Suprapubic skin (tissue), 4 donors: ENCODE data around the gene WWOX. TPM values are rescaled to one million over a fixed set of nuclear protein-coding genes. Genes with fewer than 3 reads are reported as not detected.

Experiments
- DNase-seq, 2 donors: peaks; one replicate each; pipeline ENCODE4 v3.0.0-alpha.2; 2019; ENCODE audit warnings: low spot score in 2 of 2
- H3K27ac ChIP-seq: fragments of 200-600 bp; sonication (generic); one replicate; pipeline ENCODE4 v1.5.1; 2019
- H3K27me3 ChIP-seq: fragments of 200-600 bp; sonication (generic); one replicate; pipeline ENCODE4 v1.5.1; 2019
- H3K36me3 ChIP-seq: fragments of 200-600 bp; sonication (generic); one replicate; pipeline ENCODE4 v1.5.1; 2019
- H3K4me1 ChIP-seq: fragments of 200-600 bp; sonication (generic); one replicate; pipeline ENCODE4 v1.5.1; 2019
- H3K4me3 ChIP-seq: fragments of 200-600 bp; sonication (generic); one replicate; pipeline ENCODE4 v1.5.1; 2019; ENCODE audit warnings: mild to moderate bottlenecking
- H3K9me3 ChIP-seq: fragments of 200-600 bp; sonication (generic); one replicate; pipeline ENCODE4 v1.5.1; 2019
- EP300 ChIP-seq: sonication (generic); formaldehyde crosslinking; IDR thresholded peaks from one replicate; pipeline ENCODE4 v1.6.1; 2017; ENCODE audit warnings: antibody characterized with exemption
- POLR2A ChIP-seq, 2 donors: fragments of 450-650 bp; IDR thresholded peaks; one replicate each; pipeline ENCODE4 v1.6.1; 2017; ENCODE audit warnings: antibody characterized with exemption in 2 of 2, mild to moderate bottlenecking in 2 of 2, moderate library complexity in 2 of 2
- POLR2AphosphoS5 ChIP-seq, 3 donors: sonication (generic); formaldehyde crosslinking; IDR thresholded peaks; one replicate each; pipeline ENCODE4 v1.6.1; 2017; ENCODE audit warnings: antibody characterized with exemption in 3 of 3
- WGBS: methylation state at CpG from one replicate; pipeline ENCODE4 v1.1.5; 2018; 5-methylcytosine and 5-hydroxymethylcytosine counted together
- total RNA-seq, 4 donors: library from RNA; depleted of rRNA; stranded (reverse); fragments of >200 nt; gene quantifications; one replicate each; pipeline ENCODE4 v1.1.0, GENCODE V29; 2016
- TF ChIP-seq, protein P1 (sequence below), 2 donors: fragments of 200-600 bp in 1 of 2; fragments of 450-650 bp in 1 of 2; sonication (generic) in 1 of 2; IDR thresholded peaks; one replicate each; pipeline ENCODE4 v1.5.1; 2016 to 2019; ENCODE audit warnings: antibody characterized with exemption in 2 of 2, mild to moderate bottlenecking in 1 of 2, moderate library complexity in 1 of 2

Gene WWOX
- total RNA-seq, 4 donors from 2014 or later = 29.6 to 104 (median 47.3) TPM

DNA sequence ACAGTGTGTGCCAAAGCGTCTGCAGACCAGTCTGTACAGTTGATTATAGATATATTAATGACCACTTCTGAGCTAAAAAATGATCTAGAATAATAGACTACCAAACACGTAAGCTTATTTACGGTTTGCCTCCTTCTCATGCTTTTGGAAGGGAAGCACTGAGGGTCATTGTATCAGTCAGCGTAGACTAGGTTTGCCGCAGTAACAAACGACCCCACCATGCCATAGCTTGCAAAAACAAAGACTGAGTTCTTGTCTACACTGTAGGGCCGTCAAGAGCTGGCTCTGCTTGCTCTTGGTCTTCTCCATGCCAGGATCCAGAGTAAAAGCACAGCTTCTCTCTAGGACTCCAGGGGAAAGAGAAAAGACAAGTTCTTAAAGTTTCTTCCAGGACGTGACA is 820.4 kb downstream of the WWOX start:
- Histone ChIP-seq H3K27me3 (no peaks in the 10 kb centered on the region), H3K4me3 (no peak overlapping the region), H3K9me3 (no peaks in the 10 kb centered on the region), H3K4me1 (no peaks in the 10 kb centered on the region), H3K27ac (no peak overlapping the region), H3K36me3 (no peaks in the 10 kb centered on the region)
- no peak for DNase-seq
- TF ChIP-seq POLR2A (IDR thresholded peaks at IDR 0.05) (no peak), EP300 (no peak), POLR2AphosphoS5 (IDR thresholded peaks at IDR 0.05) (no peak)
- TF ChIP-seq, protein P1, sequence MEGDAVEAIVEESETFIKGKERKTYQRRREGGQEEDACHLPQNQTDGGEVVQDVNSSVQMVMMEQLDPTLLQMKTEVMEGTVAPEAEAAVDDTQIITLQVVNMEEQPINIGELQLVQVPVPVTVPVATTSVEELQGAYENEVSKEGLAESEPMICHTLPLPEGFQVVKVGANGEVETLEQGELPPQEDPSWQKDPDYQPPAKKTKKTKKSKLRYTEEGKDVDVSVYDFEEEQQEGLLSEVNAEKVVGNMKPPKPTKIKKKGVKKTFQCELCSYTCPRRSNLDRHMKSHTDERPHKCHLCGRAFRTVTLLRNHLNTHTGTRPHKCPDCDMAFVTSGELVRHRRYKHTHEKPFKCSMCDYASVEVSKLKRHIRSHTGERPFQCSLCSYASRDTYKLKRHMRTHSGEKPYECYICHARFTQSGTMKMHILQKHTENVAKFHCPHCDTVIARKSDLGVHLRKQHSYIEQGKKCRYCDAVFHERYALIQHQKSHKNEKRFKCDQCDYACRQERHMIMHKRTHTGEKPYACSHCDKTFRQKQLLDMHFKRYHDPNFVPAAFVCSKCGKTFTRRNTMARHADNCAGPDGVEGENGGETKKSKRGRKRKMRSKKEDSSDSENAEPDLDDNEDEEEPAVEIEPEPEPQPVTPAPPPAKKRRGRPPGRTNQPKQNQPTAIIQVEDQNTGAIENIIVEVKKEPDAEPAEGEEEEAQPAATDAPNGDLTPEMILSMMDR (IDR thresholded peaks at IDR 0.05) = no peak
- 83% methylated on average over 8 of the region's 8 CpGs for WGBS

DNA sequence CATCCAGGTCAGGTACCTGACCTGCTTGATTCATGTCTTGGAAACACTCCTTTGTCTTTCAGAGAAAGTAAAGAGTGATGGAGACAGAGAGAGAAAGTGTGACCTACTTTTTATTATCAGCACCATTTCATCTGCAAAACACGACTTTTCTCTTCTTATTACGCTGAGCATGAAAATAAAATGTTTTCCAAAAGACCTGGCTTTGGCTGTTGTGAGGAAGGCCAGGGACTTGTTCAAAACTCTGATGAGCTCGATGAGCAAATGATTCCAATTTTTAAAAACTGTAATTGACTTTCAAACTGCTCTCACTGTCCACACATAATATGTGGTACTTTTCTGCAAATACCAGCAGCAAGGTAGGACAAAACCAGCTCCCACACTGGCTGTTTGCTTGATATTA is 821.2 kb downstream of the WWOX start:
- WGBS = 34% methylated on average over 3 of the region's 3 CpGs
- no peaks in the 10 kb centered on the region for H3K27me3 ChIP-seq

DNA sequence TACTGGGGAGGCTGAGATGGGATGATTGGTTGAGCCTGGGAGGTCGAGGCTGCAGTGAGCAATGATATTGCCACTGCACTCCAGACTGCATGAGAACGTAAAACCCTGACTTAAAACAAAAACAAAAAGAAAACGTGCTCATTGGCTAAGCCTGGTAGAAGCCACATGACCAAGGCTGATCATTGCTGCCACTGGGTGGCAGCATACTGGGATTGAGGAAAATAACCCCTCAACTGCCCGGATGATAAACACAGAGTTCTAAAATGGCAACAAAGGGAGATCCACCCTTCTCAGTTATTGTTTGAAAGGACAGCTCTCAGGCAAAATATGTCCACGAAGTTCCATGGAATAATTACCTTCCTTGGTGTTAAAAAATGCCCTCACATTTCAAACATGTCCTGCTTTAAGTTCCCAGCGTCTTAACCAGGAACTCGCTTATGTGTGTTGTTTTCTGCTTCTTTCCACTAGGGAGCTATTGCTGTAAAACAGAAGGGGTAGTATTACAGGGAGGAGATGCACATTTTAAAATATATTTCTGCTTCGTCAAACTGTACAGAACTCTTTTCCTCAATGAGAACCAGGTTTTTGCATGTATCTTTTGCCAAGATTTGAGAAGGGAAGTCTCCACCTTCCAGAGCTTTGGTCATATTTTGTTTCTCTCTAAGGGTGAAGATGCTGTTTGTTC is 825.8 kb downstream of the WWOX start:
- 61% methylated on average over 8 of the region's 8 CpGs for WGBS
- H3K4me1 ChIP-seq = peaks cover 7% of the 10 kb centered on the region
- H3K4me3 ChIP-seq = no peak overlapping the region
- H3K9me3 ChIP-seq = no peaks in the 10 kb centered on the region
- no peak for DNase-seq
- TF ChIP-seq, protein P1 (IDR thresholded peaks at IDR 0.05) = peak in 1 of 2 donors; percentile 28
- no peak for TF ChIP-seq POLR2A (IDR thresholded peaks at IDR 0.05)
- H3K27ac ChIP-seq = no peak overlapping the region
- H3K36me3 ChIP-seq = no peaks in the 10 kb centered on the region
- H3K27me3 ChIP-seq = no peaks in the 10 kb centered on the region

More for the DNA sequence above, 821.2 kb downstream of the WWOX start:
- no peak for DNase-seq
- no peaks in the 10 kb centered on the region for H3K4me1 ChIP-seq
- H3K9me3 ChIP-seq = no peaks in the 10 kb centered on the region
- H3K27ac ChIP-seq = no peak overlapping the region
- H3K4me3 ChIP-seq = no peak overlapping the region
- H3K36me3 ChIP-seq = no peaks in the 10 kb centered on the region
- TF ChIP-seq POLR2A (IDR thresholded peaks at IDR 0.05) = no peak
- no peak for TF ChIP-seq EP300
- no peak for TF ChIP-seq POLR2AphosphoS5 (IDR thresholded peaks at IDR 0.05)
- TF ChIP-seq, protein P1 (IDR thresholded peaks at IDR 0.05) = no peak

DNA sequence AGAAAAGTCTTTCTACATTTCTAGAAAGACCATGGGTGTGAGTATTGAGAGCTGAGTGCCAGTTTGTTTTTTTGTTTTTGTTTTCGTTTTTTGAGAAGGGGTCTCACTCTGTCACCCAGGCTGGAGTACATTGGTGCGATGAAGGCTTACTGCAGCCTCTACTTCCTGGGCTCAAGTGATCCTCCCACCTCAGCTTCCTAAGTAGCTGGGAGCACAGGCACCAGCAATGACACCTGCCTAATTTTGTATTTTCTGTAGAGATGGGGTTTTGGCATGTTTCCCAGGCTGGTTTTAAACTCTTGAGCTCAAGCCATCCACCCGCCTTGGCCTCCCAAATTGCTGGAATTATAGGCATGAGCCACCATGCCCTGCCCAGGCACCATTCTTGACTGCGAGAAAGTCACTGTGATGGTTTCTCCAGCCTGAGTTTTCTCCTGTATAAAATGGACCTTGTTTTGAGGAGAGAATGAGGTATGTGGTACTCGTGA is 827.3 kb downstream of the WWOX start:
- Histone ChIP-seq H3K27me3 (no peaks in the 10 kb centered on the region), H3K4me3 (no peak overlapping the region), H3K36me3 (no peaks in the 10 kb centered on the region), H3K9me3 (no peaks in the 10 kb centered on the region), H3K4me1 (peaks cover 7% of the 10 kb centered on the region), H3K27ac (no peak overlapping the region)
- DNase-seq = no peak
- WGBS = 94% methylated on average over 5 of the region's 5 CpGs
- TF ChIP-seq POLR2AphosphoS5 (IDR thresholded peaks at IDR 0.05) (no peak), POLR2A (IDR thresholded peaks at IDR 0.05) (no peak), EP300 (no peak)
- TF ChIP-seq, protein P1 (IDR thresholded peaks at IDR 0.05) = no peak

DNA sequence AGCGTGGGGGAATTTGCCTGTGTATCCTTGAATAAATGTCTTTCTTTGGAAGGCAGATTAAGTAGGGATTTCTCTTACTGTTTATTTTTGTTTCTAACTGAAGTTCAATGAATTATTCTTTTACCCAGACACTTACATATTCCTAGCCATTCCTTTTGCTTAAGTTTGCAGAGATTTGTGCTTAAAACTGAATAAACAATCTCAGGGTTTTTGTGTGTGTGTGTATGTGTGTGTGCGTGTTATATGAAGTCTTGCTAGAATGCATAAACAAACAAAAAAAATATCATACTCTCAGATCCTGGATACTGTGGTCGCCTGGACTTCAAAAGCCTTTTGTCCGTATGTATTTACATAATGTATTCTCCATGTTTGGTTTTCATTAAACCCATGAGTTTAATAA is 828.3 kb downstream of the WWOX start:
- Histone ChIP-seq H3K27ac (no peak overlapping the region), H3K4me3 (no peak overlapping the region), H3K9me3 (no peaks in the 10 kb centered on the region), H3K27me3 (no peaks in the 10 kb centered on the region), H3K4me1 (peaks cover 7% of the 10 kb centered on the region), H3K36me3 (no peaks in the 10 kb centered on the region)
- TF ChIP-seq EP300 = no peak
- no peak for TF ChIP-seq POLR2AphosphoS5 (IDR thresholded peaks at IDR 0.05)
- TF ChIP-seq, protein P1 (IDR thresholded peaks at IDR 0.05) = no peak
- TF ChIP-seq POLR2A (IDR thresholded peaks at IDR 0.05) = no peak
- DNase-seq = no peak
- WGBS = 79% methylated on average over 4 of the region's 4 CpGs
